IMR-90 (cell line): ENCODE data around the gene ERBB4. TPM values are rescaled to one million over a fixed set of nuclear protein-coding genes. Genes with fewer than 3 reads are reported as not detected.

Experiments
- ATAC-seq: fragments of 200-7000 bp; cut with Tn5 transposase; 2 replicates; pipeline ENCODE4 v1.9.1; 2020; ENCODE audit warnings: low read depth, mild to moderate bottlenecking, moderate library complexity
- BruUV-seq: library from RNA; stranded (reverse); fragments of 400-500 nt; replicated peaks from 2 replicates; lab custom pipeline; 2021; lab: Mats Ljungman, UMichigan
- CTCF ChIA-PET: fragments of 300-600 bp; formaldehyde crosslinking; extraction: SDS; loops from one replicate; lab custom pipeline; 2021; ENCODE audit warnings: antibody characterized with exemption; lab: Yijun Ruan, JAX
- POLR2A ChIA-PET: fragments of 300-600 bp; sonication (Branson Sonifier 250); formaldehyde crosslinking; loops from one replicate; lab custom pipeline; 2022; ENCODE audit warnings: antibody characterized with exemption; ENCODE audit not compliant: unreplicated experiment; lab: Charles Lee
- DNase-seq: peaks from one replicate; pipeline ENCODE4 v3.0.0; 2013
- H2AFZ ChIP-seq: replicated peaks from 2 replicates; pipeline ENCODE3; 2013; ENCODE audit warnings: low read length, mild to moderate bottlenecking; ENCODE audit not compliant: poor library complexity
- H2AK5ac ChIP-seq: 2 replicates; pipeline ENCODE4 v1.6.1; 2013; ENCODE audit warnings: low read depth, low read length, inconsistent platforms
- H2AK9ac ChIP-seq: replicated peaks from 2 replicates; pipeline ENCODE3; 2013; ENCODE audit warnings: mild to moderate bottlenecking, low read depth, low read length, moderate library complexity; ENCODE audit not compliant: poor library complexity
- H2BK120ac ChIP-seq: 2 replicates; pipeline ENCODE4 v1.6.1; 2013; ENCODE audit warnings: low read depth, low read length, inconsistent platforms
- H2BK15ac ChIP-seq: 3 replicates; pipeline ENCODE4 v1.6.1; 2013; ENCODE audit warnings: low read depth, low read length, inconsistent platforms
- H2BK20ac ChIP-seq: 2 replicates; pipeline ENCODE4 v1.6.1; 2013; ENCODE audit warnings: low read depth, mild to moderate bottlenecking, inconsistent platforms, low read length, moderate library complexity
- H2BK5ac ChIP-seq: 2 replicates; pipeline ENCODE4 v1.6.1; 2013; ENCODE audit warnings: mild to moderate bottlenecking, low read depth, low read length, inconsistent platforms; ENCODE audit not compliant: poor library complexity, severe bottlenecking
- H3K14ac ChIP-seq: replicated peaks from 2 replicates; pipeline ENCODE4 v1.6.1; 2013; ENCODE audit warnings: low read depth, low read length, inconsistent platforms
- H3K18ac ChIP-seq: 2 replicates; pipeline ENCODE4 v1.6.1; 2013; ENCODE audit warnings: low read depth, low read length, control low read depth
- H3K23ac ChIP-seq: 2 replicates; pipeline ENCODE4 v1.6.1; 2013; ENCODE audit warnings: low read depth, low read length, inconsistent platforms
- H3K27ac ChIP-seq: 2 replicates; pipeline ENCODE4 v1.5.1; 2013; ENCODE audit warnings: mild to moderate bottlenecking, control low read depth, low read length; ENCODE audit not compliant: insufficient read depth
- H3K27me3 ChIP-seq: 2 replicates; pipeline ENCODE4 v1.6.1; 2013; ENCODE audit warnings: low read length; ENCODE audit not compliant: control insufficient read depth, insufficient read depth
- H3K36me3 ChIP-seq: 2 replicates; pipeline ENCODE4 v1.6.1; 2013; ENCODE audit warnings: low read length, mixed read lengths; ENCODE audit not compliant: control insufficient read depth, insufficient read depth
- H3K4ac ChIP-seq: 2 replicates; pipeline ENCODE4 v1.6.1; 2013; ENCODE audit warnings: low read depth, low read length, inconsistent platforms
- H3K4me1 ChIP-seq: 2 replicates; pipeline ENCODE4 v1.6.1; 2013; ENCODE audit warnings: low read length, mixed read lengths; ENCODE audit not compliant: control insufficient read depth, insufficient read depth
- H3K4me2 ChIP-seq: 2 replicates; pipeline ENCODE4 v1.6.1; 2013; ENCODE audit warnings: low read depth, mild to moderate bottlenecking, control low read depth, low read length, moderate library complexity
- H3K4me3 ChIP-seq: 2 replicates; pipeline ENCODE4 v1.5.1; 2013; ENCODE audit warnings: low read depth, mild to moderate bottlenecking, control low read depth, low read length, moderate library complexity; ENCODE audit not compliant: insufficient read depth
- H3K56ac ChIP-seq: 2 replicates; pipeline ENCODE4 v1.6.1; 2013; ENCODE audit warnings: low read length, inconsistent platforms; ENCODE audit not compliant: insufficient read depth; ENCODE audit errors: extremely low read depth
- H3K79me1 ChIP-seq, 2 experiments: 2 replicates each; pipeline ENCODE4 v1.6.1; 2013; ENCODE audit warnings: low read length in 2 of 2, inconsistent platforms in 1 of 2, low read depth in 1 of 2
- H3K9ac ChIP-seq: 2 replicates; pipeline ENCODE4 v1.6.1; 2013; ENCODE audit warnings: low read depth, low read length, control low read depth
- H3K9me1 ChIP-seq: 2 replicates; pipeline ENCODE4 v1.6.1; 2013; ENCODE audit warnings: low read length, inconsistent platforms; ENCODE audit not compliant: insufficient read depth
- H3K9me3 ChIP-seq: 2 replicates; pipeline ENCODE4 v1.6.1; 2013; ENCODE audit warnings: low read length; ENCODE audit not compliant: control insufficient read depth, insufficient read depth
- H4K20me1 ChIP-seq: 2 replicates; pipeline ENCODE4 v1.6.1; 2013; ENCODE audit warnings: low read length, inconsistent platforms; ENCODE audit not compliant: insufficient read depth
- H4K5ac ChIP-seq: 2 replicates; pipeline ENCODE4 v1.6.1; 2013; ENCODE audit warnings: mild to moderate bottlenecking, low read depth, low read length, control low read depth
- H4K8ac ChIP-seq, 2 experiments: 2 replicates each; pipeline ENCODE4 v1.6.1; 2013; ENCODE audit warnings: low read depth in 2 of 2, low read length in 2 of 2, control low read depth in 1 of 2, inconsistent platforms in 1 of 2
- H4K91ac ChIP-seq: 2 replicates; pipeline ENCODE4 v1.6.1; 2013; ENCODE audit warnings: low read depth, low read length, inconsistent platforms; ENCODE audit not compliant: insufficient read depth
- BHLHE40 ChIP-seq: fragments of 150-350 bp; IDR thresholded peaks from 2 replicates; pipeline ENCODE4 v1.6.1; 2016; ENCODE audit warnings: mild to moderate bottlenecking, low read depth, low read length
- CEBPB ChIP-seq: IDR thresholded peaks from 2 replicates; pipeline ENCODE4 v1.6.1; 2012; ENCODE audit warnings: low read depth, low read length, improper control_type of control experiment
- CHD1 ChIP-seq: IDR thresholded peaks from 2 replicates; pipeline ENCODE4 v1.6.1; 2012; ENCODE audit warnings: low read depth, low read length, improper control_type of control experiment
- CTCF ChIP-seq: conservative IDR thresholded peaks from 2 replicates; pipeline ENCODE4 v1.5.1; 2012; ENCODE audit warnings: mild to moderate bottlenecking, low read depth, low read length, improper control_type of control experiment
- MXI1 ChIP-seq: IDR thresholded peaks from 2 replicates; pipeline ENCODE4 v1.6.1; 2012; ENCODE audit warnings: low read depth, mild to moderate bottlenecking, low read length, moderate library complexity, borderline replicate concordance
- NFE2L2 ChIP-seq: fragments of 150-350 bp; IDR thresholded peaks from 2 replicates; pipeline ENCODE4 v1.6.1; 2016; ENCODE audit warnings: low read depth, mild to moderate bottlenecking, low read length
- RAD21 ChIP-seq: IDR thresholded peaks from 2 replicates; pipeline ENCODE4 v1.6.1; 2012; ENCODE audit warnings: low read length, improper control_type of control experiment
- RCOR1 ChIP-seq: IDR thresholded peaks from 2 replicates; pipeline ENCODE4 v1.6.1; 2012; ENCODE audit warnings: mild to moderate bottlenecking, low read length, improper control_type of control experiment; ENCODE audit not compliant: insufficient replicate concordance
- SMC3 ChIP-seq: fragments of 150-350 bp; IDR thresholded peaks from 2 replicates; pipeline ENCODE4 v1.6.1; 2016; ENCODE audit warnings: low read depth, mild to moderate bottlenecking, antibody characterized with exemption, low read length, moderate library complexity
- WGBS, 2 experiments: methylation state at CpG; one replicate each; pipeline versions ENCODE4 v1.1.5 to v1.1.7; 2013; ENCODE audit warnings: missing lambda C conversion rate in 2 of 2; ENCODE audit not compliant: insufficient read length in 1 of 2; ENCODE audit errors: extremely low coverage in 2 of 2; 5-methylcytosine and 5-hydroxymethylcytosine counted together
- dilution Hi-C: fragments of 300-500 bp; cut with HindIII; formaldehyde crosslinking; loops from one replicate; pipeline ENCODE4 v1.14.3; 2018; ENCODE audit warnings: low sequenced_read_pairs; ENCODE audit not compliant: unreplicated experiment
- in situ Hi-C: fragments of 300-500 bp; cut with MboI; formaldehyde crosslinking; loops from 3 replicates; pipeline ENCODE4 v1.14.3; 2019; ENCODE audit warnings: low sequenced_read_pairs, inconsistent platforms, mixed read lengths
- intact Hi-C: fragments of 100-400 bp; cut with micrococcal nuclease; formaldehyde crosslinking; loops from 2 replicates; pipeline ENCODE4 v1.10.0; 2022
- polyA plus RNA-seq, 3 experiments: library from polyadenylated mRNA; depleted of rRNA; stranded (reverse); fragments of >200 nt; gene quantifications; 2 replicates each; pipeline ENCODE4 v1.2.3, GENCODE V29; 2012; ENCODE audit warnings: low replicate concordance in 1 of 3
- total RNA-seq: library from RNA; depleted of rRNA; stranded (reverse); fragments of >200 nt; gene quantifications from 2 replicates; pipeline ENCODE4 v1.2.3, GENCODE V29; 2012
- TF ChIP-seq, protein P1 (sequence below): fragments of 150-350 bp; IDR thresholded peaks from 2 replicates; pipeline ENCODE4 v1.6.1; 2017; ENCODE audit warnings: mild to moderate bottlenecking, antibody characterized with exemption, low read length, low read depth

ERBB4 gene
- total and polyA plus RNA-seq, 2 of the 4 experiments (the other 2 are of a cell fraction) = not detected

DNA sequence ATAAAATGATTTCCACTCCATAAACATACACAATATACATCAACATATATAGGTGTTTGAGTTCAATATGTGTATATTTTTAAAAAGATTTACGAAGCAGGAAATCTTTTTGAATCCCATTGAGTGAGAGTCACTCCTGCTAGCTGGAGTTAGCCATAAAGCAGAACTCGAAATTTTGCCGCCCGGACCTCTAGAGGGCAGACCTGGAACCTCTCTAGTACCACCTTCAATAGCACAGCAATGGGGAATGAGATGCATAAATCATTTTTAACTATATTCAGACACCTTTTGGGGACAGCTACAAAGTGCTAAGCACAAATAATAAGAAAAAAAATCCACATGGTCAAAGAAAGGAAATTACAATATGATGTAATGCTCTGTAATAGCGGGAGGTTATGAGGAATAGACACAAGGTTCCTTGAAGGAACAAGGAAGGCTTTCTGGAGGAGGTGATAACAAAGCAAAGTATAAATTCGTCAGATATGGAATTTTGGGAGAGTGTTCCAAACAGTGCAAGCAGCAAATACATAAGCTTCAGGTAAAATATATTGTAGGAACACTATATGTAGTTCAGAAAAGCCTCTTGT, 533.4 kb downstream of the ERBB4 start:
- no peaks in the 10 kb centered on the region for H3K27me3 ChIP-seq
- no peak overlapping the region for H3K14ac ChIP-seq
- no peak overlapping the region for H2BK15ac ChIP-seq
- intact Hi-C loops = loop anchor here (5.0 kb wide), 1 partner anchor 242 kb away; no protein-coding TSS in a partner anchor
- no peak overlapping the region for H3K4ac ChIP-seq
- no CpG with 5 or more reads among the region's 6 CpGs for WGBS, 2 experiments
- no peaks in the 10 kb centered on the region for H3K4me1 ChIP-seq
- no peak overlapping the region for H2BK120ac ChIP-seq
- no peak overlapping the region for H3K27ac ChIP-seq
- H3K4me2 ChIP-seq = no peak overlapping the region
- H4K8ac ChIP-seq = no peak overlapping the region
- H3K36me3 ChIP-seq = no peaks in the 10 kb centered on the region
- DNase-seq (peak; percentile 33), ATAC-seq (peak; percentile 65)
- no peaks in the 10 kb centered on the region for H3K79me1 ChIP-seq
- ChIA-PET CTCF (interaction anchor here (0.6 to 1.2 kb wide), 4 partner anchors 8 to 128 kb away, joined by 3 to 6 read pairs (median 3); no protein-coding TSS in a partner anchor), POLR2A (no interaction called here)
- H3K4me3 ChIP-seq = no peak overlapping the region
- no peaks in the 10 kb centered on the region for H3K9me3 ChIP-seq
- H3K56ac ChIP-seq = no peak overlapping the region
- no peak overlapping the region for H2AK9ac ChIP-seq
- no TSS peak for BruUV-seq
- peak; percentile 45 for TF ChIP-seq SMC3
- TF ChIP-seq, protein P1, sequence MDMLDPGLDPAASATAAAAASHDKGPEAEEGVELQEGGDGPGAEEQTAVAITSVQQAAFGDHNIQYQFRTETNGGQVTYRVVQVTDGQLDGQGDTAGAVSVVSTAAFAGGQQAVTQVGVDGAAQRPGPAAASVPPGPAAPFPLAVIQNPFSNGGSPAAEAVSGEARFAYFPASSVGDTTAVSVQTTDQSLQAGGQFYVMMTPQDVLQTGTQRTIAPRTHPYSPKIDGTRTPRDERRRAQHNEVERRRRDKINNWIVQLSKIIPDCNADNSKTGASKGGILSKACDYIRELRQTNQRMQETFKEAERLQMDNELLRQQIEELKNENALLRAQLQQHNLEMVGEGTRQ = no peak
- peak; percentile 11; the same call in 1 of the 2 replicates for TF ChIP-seq CEBPB
- TF ChIP-seq CTCF = peak; percentile 50
- TF ChIP-seq NFE2L2 = no peak
- no peak for TF ChIP-seq BHLHE40
- TF ChIP-seq MXI1 = no peak
- no peak for TF ChIP-seq CHD1
- no peak for TF ChIP-seq RCOR1
- TF ChIP-seq RAD21 = peak; percentile 47
- H4K5ac ChIP-seq = no peak overlapping the region
- H2AFZ ChIP-seq = no peak overlapping the region
- H4K91ac ChIP-seq = no peak overlapping the region
- dilution Hi-C loops = no loop called here
- no peaks in the 10 kb centered on the region for H3K9me1 ChIP-seq
- no peak overlapping the region for H3K23ac ChIP-seq
- no peak overlapping the region for H3K18ac ChIP-seq
- in situ Hi-C loops = no loop called here
- H2BK5ac ChIP-seq = no peak overlapping the region
- H2AK5ac ChIP-seq = no peak overlapping the region
- no peak overlapping the region for H3K9ac ChIP-seq
- H2BK20ac ChIP-seq = no peak overlapping the region
- H4K20me1 ChIP-seq = no peaks in the 10 kb centered on the region
